ENCODE measurements around the gene PCDHA10.
"Not testable (repeated sequence)": the region's sequence is repeated elsewhere in the genome, so short reads cannot be mapped to it uniquely, and the experiment has no call there.

The PCDHA10 gene, protein sequence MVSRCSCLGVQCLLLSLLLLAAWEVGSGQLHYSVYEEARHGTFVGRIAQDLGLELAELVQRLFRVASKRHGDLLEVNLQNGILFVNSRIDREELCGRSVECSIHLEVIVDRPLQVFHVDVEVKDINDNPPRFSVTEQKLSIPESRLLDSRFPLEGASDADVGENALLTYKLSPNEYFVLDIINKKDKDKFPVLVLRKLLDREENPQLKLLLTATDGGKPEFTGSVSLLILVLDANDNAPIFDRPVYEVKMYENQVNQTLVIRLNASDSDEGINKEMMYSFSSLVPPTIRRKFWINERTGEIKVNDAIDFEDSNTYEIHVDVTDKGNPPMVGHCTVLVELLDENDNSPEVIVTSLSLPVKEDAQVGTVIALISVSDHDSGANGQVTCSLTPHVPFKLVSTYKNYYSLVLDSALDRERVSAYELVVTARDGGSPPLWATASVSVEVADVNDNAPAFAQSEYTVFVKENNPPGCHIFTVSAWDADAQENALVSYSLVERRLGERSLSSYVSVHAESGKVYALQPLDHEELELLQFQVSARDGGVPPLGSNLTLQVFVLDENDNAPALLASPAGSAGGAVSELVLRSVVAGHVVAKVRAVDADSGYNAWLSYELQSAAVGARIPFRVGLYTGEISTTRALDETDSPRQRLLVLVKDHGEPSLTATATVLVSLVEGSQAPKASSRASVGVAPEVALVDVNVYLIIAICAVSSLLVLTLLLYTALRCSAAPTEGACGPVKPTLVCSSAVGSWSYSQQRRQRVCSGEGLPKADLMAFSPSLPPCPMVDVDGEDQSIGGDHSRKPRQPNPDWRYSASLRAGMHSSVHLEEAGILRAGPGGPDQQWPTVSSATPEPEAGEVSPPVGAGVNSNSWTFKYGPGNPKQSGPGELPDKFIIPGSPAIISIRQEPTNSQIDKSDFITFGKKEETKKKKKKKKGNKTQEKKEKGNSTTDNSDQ

GRCh38 chr5:140855772-140856674 lies at the start of gene PCDHA10:
TSS of gene PCDHA10 (plus strand) at chr5:140855897. CDS start at chr5:140856049, 152 bp downstream.
- Histone ChIP-seq H3K27ac (ENCODE audit: low read length) (no peak within 1 kb of the TSS), H3K4me3 (ENCODE audit: low read length) (peak within 1 kb of the TSS; percentile 17), H3K9me3 (ENCODE audit: control insufficient read depth, low read depth, low read length) (no peaks in the 10 kb centered on the region), H3K36me3 (ENCODE audit: control insufficient read depth, low read depth, low read length) (no peaks in the 10 kb centered on the region), H3K4me1 (ENCODE audit: control insufficient read depth, low read depth, low read length) (no peaks in the 10 kb centered on the region), H3K27me3 (ENCODE audit: control insufficient read depth, insufficient read depth, low read length) (no peaks in the 10 kb centered on the region), H3K9ac (ENCODE audit: low read length) (peak within 1 kb of the TSS; percentile 36)

- H3K9ac ChIP-seq (ENCODE audit: low read length), result peak within 1 kb of the TSS; percentile 92
- H3K36me3 ChIP-seq (ENCODE audit: control insufficient read depth, low read depth, low read length), result no peaks in the 10 kb centered on the region
- peak within 1 kb of the TSS; percentile 95 for H3K4me3 ChIP-seq (ENCODE audit: low read length)
- peaks cover 7% of the 10 kb centered on the region for H3K4me1 ChIP-seq (ENCODE audit: control insufficient read depth, low read depth, low read length)
- H3K9me3 ChIP-seq (ENCODE audit: control insufficient read depth, low read depth, low read length), result peaks cover under 1% of the 10 kb centered on the region
- peak within 1 kb of the TSS; percentile 46 for H3K27ac ChIP-seq (ENCODE audit: low read length)
- no peaks in the 10 kb centered on the region for H3K27me3 ChIP-seq (ENCODE audit: control insufficient read depth, insufficient read depth, low read length)
Measured at GRCh38 chr5:140806834-140807775, 48.6 kb upstream of the PCDHA10 start, which contains the start of gene PCDHA4. TSS of gene PCDHA4 (plus strand) at chr5:140807068.

GRCh38 chr5:140808241-140808888 lies 47.3 kb upstream of the PCDHA10 start:
- not testable (repeated sequence) for H3K27me3 ChIP-seq (ENCODE audit: control insufficient read depth, insufficient read depth, low read length); H3K9ac ChIP-seq (ENCODE audit: low read length); H3K4me1 ChIP-seq (ENCODE audit: control insufficient read depth, low read depth, low read length); H3K36me3 ChIP-seq (ENCODE audit: control insufficient read depth, low read depth, low read length); H3K27ac ChIP-seq (ENCODE audit: low read length); H3K9me3 ChIP-seq (ENCODE audit: control insufficient read depth, low read depth, low read length)
- peak overlapping the region; percentile 95 for H3K4me3 ChIP-seq (ENCODE audit: low read length)

DNA sequence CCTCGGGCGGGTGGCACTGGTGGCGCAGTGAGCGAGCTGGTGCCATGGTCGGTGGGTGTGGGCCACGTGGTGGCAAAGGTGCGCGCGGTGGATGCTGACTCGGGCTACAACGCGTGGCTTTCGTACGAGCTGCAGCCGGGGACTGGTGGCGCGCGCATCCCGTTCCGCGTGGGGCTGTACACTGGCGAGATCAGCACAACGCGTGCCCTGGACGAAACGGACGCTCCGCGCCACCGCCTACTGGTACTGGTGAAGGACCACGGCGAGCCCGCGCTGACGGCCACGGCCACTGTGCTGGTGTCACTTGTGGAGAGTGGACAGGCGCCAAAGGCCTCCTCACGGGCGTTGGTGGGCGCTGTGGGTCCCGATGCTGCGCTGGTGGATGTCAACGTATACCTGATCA lies 46.8 kb upstream of the PCDHA10 start:
- Histone ChIP-seq H3K9ac (ENCODE audit: low read length) (no peak overlapping the region), H3K9me3 (ENCODE audit: control insufficient read depth, low read depth, low read length) (no peaks in the 10 kb centered on the region), H3K4me3 (ENCODE audit: low read length) (no peak overlapping the region), H3K4me1 (ENCODE audit: control insufficient read depth, low read depth, low read length) (peaks cover 7% of the 10 kb centered on the region), H3K36me3 (ENCODE audit: control insufficient read depth, low read depth, low read length) (no peaks in the 10 kb centered on the region), H3K27me3 (ENCODE audit: control insufficient read depth, insufficient read depth, low read length) (no peaks in the 10 kb centered on the region), H3K27ac (ENCODE audit: low read length) (no peak overlapping the region)

DNA sequence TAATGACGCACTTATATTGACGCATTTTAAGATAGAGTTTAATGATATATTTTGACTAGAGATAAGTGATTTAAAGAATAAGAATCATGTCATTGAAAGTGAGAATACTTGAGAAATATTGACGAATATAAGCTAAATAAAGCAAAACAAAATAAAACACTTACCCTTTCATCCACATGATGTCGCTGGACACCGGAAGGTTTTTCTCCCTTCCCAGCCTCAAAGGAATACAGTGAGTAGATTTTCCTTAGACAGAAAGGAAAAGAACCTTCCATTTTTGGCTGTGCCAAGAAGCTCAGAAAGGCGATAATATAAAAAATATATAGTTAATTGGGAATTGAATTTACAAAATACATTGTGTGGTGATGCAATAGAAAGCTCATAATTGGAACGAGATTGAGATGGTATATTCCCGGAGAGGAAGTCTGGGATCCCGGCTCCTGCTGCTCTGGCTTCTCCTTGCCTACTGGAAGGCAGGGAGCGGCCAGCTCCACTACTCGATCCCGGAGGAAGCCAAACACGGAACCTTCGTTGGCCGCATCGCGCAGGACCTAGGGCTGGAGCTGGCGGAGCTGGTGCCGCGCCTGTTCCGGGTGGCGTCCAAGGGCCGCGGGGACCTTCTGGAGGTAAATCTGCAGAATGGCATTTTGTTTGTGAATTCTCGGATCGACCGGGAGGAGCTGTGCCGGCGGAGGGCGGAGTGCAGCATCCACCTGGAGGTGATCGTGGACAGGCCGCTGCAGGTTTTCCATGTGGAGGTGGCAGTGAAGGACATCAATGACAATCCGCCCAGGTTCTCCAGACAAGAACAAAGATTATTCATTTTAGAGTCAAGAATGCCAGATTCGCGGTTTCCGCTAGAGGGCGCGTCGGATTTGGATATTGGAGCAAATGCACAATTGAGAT lies 34.1 kb upstream of the PCDHA10 start, which contains the start of gene PCDHA5:
TSS of gene PCDHA5 (plus strand) at position 239 of the 906 bp plus-strand sequence.
- Histone ChIP-seq H3K9ac (ENCODE audit: low read length) (no peak within 1 kb of the TSS), H3K36me3 (ENCODE audit: control insufficient read depth, low read depth, low read length) (no peaks in the 10 kb centered on the region), H3K4me1 (ENCODE audit: control insufficient read depth, low read depth, low read length) (no peaks in the 10 kb centered on the region), H3K27ac (ENCODE audit: low read length) (no peak within 1 kb of the TSS), H3K27me3 (ENCODE audit: control insufficient read depth, insufficient read depth, low read length) (no peaks in the 10 kb centered on the region), H3K9me3 (ENCODE audit: control insufficient read depth, low read depth, low read length) (no peaks in the 10 kb centered on the region), H3K4me3 (ENCODE audit: low read length) (no peak within 1 kb of the TSS)

- Histone ChIP-seq H3K27ac (ENCODE audit: low read length) (no peak overlapping the region), H3K9ac (ENCODE audit: low read length) (no peak overlapping the region), H3K36me3 (ENCODE audit: control insufficient read depth, low read depth, low read length) (no peaks in the 10 kb centered on the region), H3K9me3 (ENCODE audit: control insufficient read depth, low read depth, low read length) (no peaks in the 10 kb centered on the region), H3K27me3 (ENCODE audit: control insufficient read depth, insufficient read depth, low read length) (no peaks in the 10 kb centered on the region), H3K4me3 (ENCODE audit: low read length) (no peak overlapping the region), H3K4me1 (ENCODE audit: control insufficient read depth, low read depth, low read length) (no peaks in the 10 kb centered on the region)
Measured at GRCh38 chr5:140822281-140822629, 33.4 kb upstream of the PCDHA10 start.

- H3K4me1 ChIP-seq (ENCODE audit: control insufficient read depth, low read depth, low read length); H3K27me3 ChIP-seq (ENCODE audit: control insufficient read depth, insufficient read depth, low read length): not testable (repeated sequence)
Measured at GRCh38 chr5:140822969-140823368, 32.7 kb upstream of the PCDHA10 start.

DNA sequence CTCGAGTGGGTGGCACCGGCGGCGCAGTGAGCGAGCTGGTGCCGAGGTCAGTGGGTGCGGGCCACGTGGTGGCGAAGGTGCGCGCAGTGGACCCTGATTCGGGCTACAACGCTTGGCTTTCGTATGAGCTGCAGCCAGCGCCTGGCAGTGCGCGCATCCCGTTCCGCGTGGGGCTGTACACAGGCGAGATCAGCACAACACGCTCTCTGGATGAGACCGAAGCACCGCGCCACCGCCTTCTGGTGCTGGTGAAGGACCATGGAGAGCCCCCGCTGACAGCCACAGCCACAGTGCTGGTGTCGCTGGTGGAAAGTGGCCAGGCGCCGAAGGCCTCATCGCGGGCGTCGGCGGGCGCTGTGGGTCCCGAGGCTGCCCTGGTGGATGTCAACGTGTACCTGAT lies 32.2 kb upstream of the PCDHA10 start:
- no peak overlapping the region for H3K27ac ChIP-seq (ENCODE audit: low read length)
- no peaks in the 10 kb centered on the region for H3K4me1 ChIP-seq (ENCODE audit: control insufficient read depth, low read depth, low read length)
- no peaks in the 10 kb centered on the region for H3K27me3 ChIP-seq (ENCODE audit: control insufficient read depth, insufficient read depth, low read length)
- no peak overlapping the region for H3K9ac ChIP-seq (ENCODE audit: low read length)
- H3K36me3 ChIP-seq (ENCODE audit: control insufficient read depth, low read depth, low read length), result no peaks in the 10 kb centered on the region
- no peaks in the 10 kb centered on the region for H3K9me3 ChIP-seq (ENCODE audit: control insufficient read depth, low read depth, low read length)
- no peak overlapping the region for H3K4me3 ChIP-seq (ENCODE audit: low read length)

More at GRCh38 chr5:140822969-140823368, 32.7 kb upstream of the PCDHA10 start:
- H3K27ac ChIP-seq (ENCODE audit: low read length); H3K9ac ChIP-seq (ENCODE audit: low read length); H3K9me3 ChIP-seq (ENCODE audit: control insufficient read depth, low read depth, low read length); H3K4me3 ChIP-seq (ENCODE audit: low read length); H3K36me3 ChIP-seq (ENCODE audit: control insufficient read depth, low read depth, low read length): not testable (repeated sequence)

DNA sequence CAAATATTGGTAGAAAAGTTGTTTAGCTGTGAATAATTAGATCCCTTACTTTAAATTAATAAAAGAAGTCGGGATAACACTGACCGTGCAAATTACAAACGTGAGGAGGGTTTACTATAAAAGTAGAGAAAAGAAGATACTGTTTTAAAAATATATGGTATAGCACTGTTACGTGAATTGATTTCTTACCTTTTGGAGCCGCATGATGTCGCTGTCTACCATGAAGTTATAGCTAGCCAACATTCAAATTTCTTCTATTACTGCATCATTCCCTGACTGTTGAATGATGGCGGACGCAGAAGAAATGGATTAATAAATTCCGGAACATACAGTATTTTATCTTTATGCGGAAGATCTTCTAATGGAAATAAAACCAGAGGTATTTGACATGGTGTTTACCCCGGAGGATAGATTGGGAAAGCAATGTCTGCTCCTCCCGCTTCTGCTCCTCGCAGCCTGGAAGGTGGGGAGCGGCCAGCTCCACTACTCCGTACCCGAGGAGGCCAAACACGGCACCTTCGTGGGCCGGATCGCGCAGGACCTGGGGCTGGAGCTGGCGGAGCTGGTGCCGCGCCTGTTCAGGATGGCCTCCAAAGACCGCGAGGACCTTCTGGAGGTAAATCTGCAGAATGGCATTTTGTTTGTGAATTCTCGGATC lies 27.9 kb upstream of the PCDHA10 start, which contains the start of gene PCDHA6:
TSS of gene PCDHA6 (plus strand) at position 257 of the 658 bp plus-strand sequence. CDS start at position 389, 132 bp downstream.
- H3K36me3 ChIP-seq (ENCODE audit: control insufficient read depth, low read depth, low read length), result no peaks in the 10 kb centered on the region
- no peaks in the 10 kb centered on the region for H3K4me1 ChIP-seq (ENCODE audit: control insufficient read depth, low read depth, low read length)
- no peak within 1 kb of the TSS for H3K27ac ChIP-seq (ENCODE audit: low read length)
- no peaks in the 10 kb centered on the region for H3K27me3 ChIP-seq (ENCODE audit: control insufficient read depth, insufficient read depth, low read length)
- H3K9me3 ChIP-seq (ENCODE audit: control insufficient read depth, low read depth, low read length), result no peaks in the 10 kb centered on the region
- no peak within 1 kb of the TSS for H3K4me3 ChIP-seq (ENCODE audit: low read length)
- H3K9ac ChIP-seq (ENCODE audit: low read length), result no peak within 1 kb of the TSS

Measured in iPS-18a (cell line).